Right forelimb (tissue), 1 donor: ENCODE measurements around the gene SIAH3.
"Not testable (repeated sequence)": the region's sequence is repeated elsewhere in the genome, so short reads cannot be mapped to it uniquely, and the experiment has no call there.

ENCODE experiments used
- DNase-seq: peaks from one replicate; pipeline ENCODE4 v3.0.0-alpha.2; 2018

SIAH3 gene

GRCh38 chr13:45851171-45851921, at the start of gene SIAH3:
TSS of gene SIAH3 (minus strand) at chr13:45851753. CDS start at chr13:45851629, 124 bp downstream.
- DNase-seq = no peak

- no peak for DNase-seq
These were observed 47.9 kb upstream of the SIAH3 start for GRCh38 chr13:45899406-45899805.

GRCh38 chr13:45897562-45897961, 46.0 kb upstream of the SIAH3 start:
- no peak for DNase-seq

- DNase-seq = no peak
These were observed 44.7 kb upstream of the SIAH3 start for GRCh38 chr13:45896285-45896684.

GRCh38 chr13:45895881-45896280, 44.3 kb upstream of the SIAH3 start:
- no peak for DNase-seq

GRCh38 chr13:45892513-45892912, 41.0 kb upstream of the SIAH3 start:
- no peak for DNase-seq

GRCh38 chr13:45889590-45890243, 38.2 kb upstream of the SIAH3 start:
- DNase-seq = no peak

GRCh38 chr13:45886466-45886865, 34.9 kb upstream of the SIAH3 start:
- no peak for DNase-seq

GRCh38 chr13:45885194-45885593, 33.6 kb upstream of the SIAH3 start:
- DNase-seq = no peak

- DNase-seq = no peak
These were observed 31.1 kb upstream of the SIAH3 start for GRCh38 chr13:45882626-45883025.

- no peak for DNase-seq
These were observed 29.8 kb upstream of the SIAH3 start for GRCh38 chr13:45881353-45881752.

GRCh38 chr13:45880242-45880641, 28.7 kb upstream of the SIAH3 start:
- DNase-seq = no peak

- no peak for DNase-seq
These were observed 28.1 kb upstream of the SIAH3 start for GRCh38 chr13:45879666-45880065.

GRCh38 chr13:45878966-45879365, 27.4 kb upstream of the SIAH3 start:
- no peak for DNase-seq

GRCh38 chr13:45876781-45877180, 25.2 kb upstream of the SIAH3 start:
- no peak for DNase-seq

GRCh38 chr13:45875951-45876350, 24.4 kb upstream of the SIAH3 start:
- DNase-seq = no peak

GRCh38 chr13:45873491-45874325, 22.2 kb upstream of the SIAH3 start:
- DNase-seq = no peak

GRCh38 chr13:45872566-45872965, 21.0 kb upstream of the SIAH3 start:
- no peak for DNase-seq

- DNase-seq = not testable (repeated sequence)
These were observed 19.6 kb upstream of the SIAH3 start for GRCh38 chr13:45871201-45871600.

GRCh38 chr13:45870232-45870631, 18.7 kb upstream of the SIAH3 start:
- no peak for DNase-seq

GRCh38 chr13:45865414-45865813, 13.9 kb upstream of the SIAH3 start:
- DNase-seq = no peak

- no peak for DNase-seq
These were observed 12.4 kb upstream of the SIAH3 start for GRCh38 chr13:45863709-45864590.

- no peak for DNase-seq
These were observed 9.8 kb upstream of the SIAH3 start for GRCh38 chr13:45861322-45861721.
